Measurements from ENCODE around the gene PCBP3. TPM values are rescaled to one million over a fixed set of nuclear protein-coding genes. Genes with fewer than 3 reads are reported as not detected.
"Not testable (repeated sequence)": the region's sequence is repeated elsewhere in the genome, so short reads cannot be mapped to it uniquely, and the experiment has no call there.

Gene PCBP3
- total RNA-seq, 4 donors from 2014 or later, result 0.99 to 7.0 (median 2.5) TPM; not detected in 1

DNA sequence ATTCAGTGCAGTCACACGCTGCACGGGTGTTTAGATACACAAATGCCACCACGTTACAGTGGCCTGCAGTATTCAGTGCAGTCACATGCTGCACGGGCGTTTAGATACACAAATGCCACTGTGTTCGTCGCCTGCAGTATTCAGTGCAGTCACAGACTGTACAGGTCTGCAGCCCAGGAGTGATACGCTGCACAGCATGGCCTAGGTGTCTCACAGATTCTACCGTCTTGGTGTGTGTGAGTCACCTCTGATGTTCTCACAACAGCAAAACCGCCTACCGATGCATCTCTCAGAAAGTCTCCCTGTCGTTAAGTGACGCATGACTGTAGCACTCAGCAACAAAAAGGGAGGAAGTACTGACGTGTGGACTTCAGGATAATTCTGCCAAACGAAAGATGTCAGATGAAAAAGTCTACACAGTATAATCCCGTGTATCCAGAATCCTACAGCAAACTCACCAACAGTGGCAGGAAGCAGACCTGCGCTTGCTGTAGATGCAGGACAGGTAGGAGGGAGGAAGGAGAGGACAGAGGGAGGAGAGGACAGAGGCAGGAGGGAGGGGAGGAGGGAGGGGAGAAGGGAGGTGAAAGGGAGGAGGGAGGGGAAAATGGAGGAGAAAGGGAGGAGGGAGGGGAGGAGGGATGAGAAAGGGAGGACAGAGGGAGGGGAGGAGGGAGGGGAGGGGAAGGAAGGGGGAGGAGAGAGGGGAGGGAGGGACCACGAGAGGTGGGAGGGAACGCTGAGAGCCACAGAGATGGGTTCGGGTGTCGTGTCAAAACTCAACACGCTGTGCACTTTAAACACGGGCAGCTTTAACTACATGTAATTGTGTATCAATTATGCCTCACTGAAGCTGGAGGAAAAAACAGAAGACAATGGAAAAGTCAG lies 36.3 kb upstream of the PCBP3 start:
- TF ChIP-seq POLR2A (IDR thresholded peaks at IDR 0.05), result no peak
- TF ChIP-seq, protein P1, sequence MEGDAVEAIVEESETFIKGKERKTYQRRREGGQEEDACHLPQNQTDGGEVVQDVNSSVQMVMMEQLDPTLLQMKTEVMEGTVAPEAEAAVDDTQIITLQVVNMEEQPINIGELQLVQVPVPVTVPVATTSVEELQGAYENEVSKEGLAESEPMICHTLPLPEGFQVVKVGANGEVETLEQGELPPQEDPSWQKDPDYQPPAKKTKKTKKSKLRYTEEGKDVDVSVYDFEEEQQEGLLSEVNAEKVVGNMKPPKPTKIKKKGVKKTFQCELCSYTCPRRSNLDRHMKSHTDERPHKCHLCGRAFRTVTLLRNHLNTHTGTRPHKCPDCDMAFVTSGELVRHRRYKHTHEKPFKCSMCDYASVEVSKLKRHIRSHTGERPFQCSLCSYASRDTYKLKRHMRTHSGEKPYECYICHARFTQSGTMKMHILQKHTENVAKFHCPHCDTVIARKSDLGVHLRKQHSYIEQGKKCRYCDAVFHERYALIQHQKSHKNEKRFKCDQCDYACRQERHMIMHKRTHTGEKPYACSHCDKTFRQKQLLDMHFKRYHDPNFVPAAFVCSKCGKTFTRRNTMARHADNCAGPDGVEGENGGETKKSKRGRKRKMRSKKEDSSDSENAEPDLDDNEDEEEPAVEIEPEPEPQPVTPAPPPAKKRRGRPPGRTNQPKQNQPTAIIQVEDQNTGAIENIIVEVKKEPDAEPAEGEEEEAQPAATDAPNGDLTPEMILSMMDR (IDR thresholded peaks at IDR 0.05), result no peak
- intact Hi-C loops (cut with DNase I; ENCODE audit: low total_unique reads), result no loop called here
- H3K4me3 ChIP-seq (ENCODE audit: low read depth, poor library complexity, severe bottlenecking), result no peak overlapping the region
- 63 to 65% methylated on average over 23 of the region's 23 CpGs for WGBS, 2 donors
- peak in 1 of 2 donors; percentile 37 for DNase-seq (ENCODE audit: low spot score in 2 of 2)

DNA sequence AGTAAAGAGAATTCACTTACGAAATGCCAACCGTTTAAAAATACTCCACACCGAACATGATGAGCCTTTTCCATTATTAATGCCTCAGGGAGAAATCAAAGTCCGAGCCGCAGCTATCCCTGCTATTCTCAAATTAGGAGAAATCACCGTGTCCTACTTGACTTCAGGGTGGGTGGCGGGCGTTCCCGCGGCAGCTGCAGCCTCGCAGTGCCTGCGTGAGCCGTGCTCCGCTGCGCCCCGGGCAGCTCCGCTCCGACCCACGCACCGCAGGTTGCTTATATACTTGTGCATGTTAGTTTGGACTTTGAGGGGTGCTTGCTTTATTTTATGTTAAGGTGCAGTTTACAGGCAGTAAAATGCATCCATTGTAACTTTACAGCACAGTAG lies 35.6 kb upstream of the PCBP3 start:
- WGBS, 2 donors, result 75 to 82% methylated on average over 20 of the region's 20 CpGs
- intact Hi-C loops (cut with DNase I; ENCODE audit: low total_unique reads), result no loop called here
- TF ChIP-seq, protein P1 (IDR thresholded peaks at IDR 0.05), result no peak
- TF ChIP-seq POLR2A (IDR thresholded peaks at IDR 0.05), result no peak
- no peak for DNase-seq (ENCODE audit: low spot score in 2 of 2)
- H3K4me3 ChIP-seq (ENCODE audit: low read depth, poor library complexity, severe bottlenecking), result no peak overlapping the region

DNA sequence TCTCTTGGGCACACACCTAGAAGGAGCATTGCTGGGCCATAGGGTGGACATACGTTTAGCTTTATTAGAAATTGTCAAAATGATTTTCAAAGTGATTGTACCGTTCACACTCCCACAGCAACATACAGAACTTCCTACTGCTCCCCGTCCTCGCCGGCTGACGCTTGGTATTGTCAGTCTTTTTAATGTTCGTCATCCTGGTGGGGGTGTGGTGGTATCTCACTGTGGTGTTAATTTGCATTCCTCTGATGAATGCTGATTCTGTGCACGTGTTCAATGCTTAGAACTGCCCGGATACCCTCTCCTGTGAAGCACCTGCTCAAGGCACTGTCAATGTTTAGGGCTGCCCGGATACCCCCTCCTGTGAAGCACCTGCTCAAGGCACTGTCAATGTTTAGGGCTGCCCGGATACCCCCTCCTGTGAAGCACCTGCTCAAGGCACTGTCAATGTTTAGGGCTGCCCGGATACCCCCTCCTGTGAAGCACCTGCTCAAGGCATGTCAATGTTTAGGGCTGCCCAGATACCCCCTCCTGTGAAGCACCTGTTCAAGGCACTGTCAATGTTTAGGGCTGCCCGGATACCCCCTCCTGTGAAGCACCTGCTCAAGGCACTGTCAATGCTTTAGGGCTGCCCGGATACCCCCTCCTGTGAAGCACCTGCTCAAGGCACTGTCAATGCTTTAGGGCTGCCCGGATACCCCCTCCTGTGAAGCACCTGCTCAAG lies 34.6 kb upstream of the PCBP3 start:
- DNase-seq (ENCODE audit: low spot score in 2 of 2); H3K4me3 ChIP-seq (ENCODE audit: low read depth, poor library complexity, severe bottlenecking); intact Hi-C loops (cut with DNase I; ENCODE audit: low total_unique reads): not testable (repeated sequence)
- WGBS, 2 donors, result 65 to 74% methylated on average over 14 to 15 of the region's 15 CpGs

DNA sequence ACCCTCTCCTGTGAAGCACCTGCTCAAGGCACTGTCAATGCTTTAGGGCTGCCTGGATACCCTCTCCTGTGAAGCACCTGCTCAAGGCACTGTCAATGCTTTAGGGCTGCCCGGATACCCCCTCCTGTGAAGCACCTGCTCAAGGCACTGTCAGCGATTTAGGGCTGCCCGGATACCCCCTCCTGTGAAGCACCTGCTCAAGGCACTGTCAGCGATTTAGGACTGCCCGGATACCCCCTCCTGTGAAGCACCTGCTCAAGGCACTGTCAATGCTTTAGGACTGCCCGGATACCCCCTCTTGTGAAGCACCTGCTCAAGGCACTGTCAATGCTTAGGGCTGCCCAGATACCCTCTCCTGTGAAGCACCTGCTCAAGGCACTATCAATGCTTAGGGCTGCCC lies 33.9 kb upstream of the PCBP3 start:
- H3K4me3 ChIP-seq (ENCODE audit: low read depth, poor library complexity, severe bottlenecking); intact Hi-C loops (cut with DNase I; ENCODE audit: low total_unique reads): not testable (repeated sequence)
- peak in 1 of 2 donors; percentile 39 for DNase-seq (ENCODE audit: low spot score in 2 of 2)
- WGBS, 2 donors, result 86 to 93% methylated on average over 5 to 6 of the region's 6 CpGs

DNA sequence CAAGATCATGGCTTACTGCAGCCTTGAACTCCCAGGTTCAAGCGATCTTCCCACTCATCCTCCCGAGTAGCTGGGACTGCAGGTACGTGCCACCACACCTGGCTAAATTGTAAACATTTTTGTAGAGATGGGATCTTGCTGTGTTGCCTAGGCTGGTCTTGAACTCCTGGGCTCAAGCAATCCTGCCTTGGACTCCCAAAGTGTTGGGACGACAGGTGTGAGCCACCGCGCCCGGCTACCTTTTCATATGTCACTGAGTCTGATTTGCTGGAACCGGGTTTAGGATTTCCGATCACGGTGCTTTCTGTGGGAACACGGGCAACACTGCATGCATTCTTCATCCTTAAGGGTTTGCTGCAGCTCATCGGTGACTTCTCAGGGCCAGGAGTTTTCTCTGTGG lies 32.2 kb upstream of the PCBP3 start:
- TF ChIP-seq, protein P1 (IDR thresholded peaks at IDR 0.05), result no peak
- TF ChIP-seq POLR2A (IDR thresholded peaks at IDR 0.05), result no peak
- intact Hi-C loops (cut with DNase I; ENCODE audit: low total_unique reads), result no loop called here
- H3K4me3 ChIP-seq (ENCODE audit: low read depth, poor library complexity, severe bottlenecking), result no peak overlapping the region
- DNase-seq (ENCODE audit: low spot score in 2 of 2), result peak in 1 of 2 donors; percentile 39
- 91% methylated on average over 12 of the region's 12 CpGs for WGBS, 2 donors

DNA sequence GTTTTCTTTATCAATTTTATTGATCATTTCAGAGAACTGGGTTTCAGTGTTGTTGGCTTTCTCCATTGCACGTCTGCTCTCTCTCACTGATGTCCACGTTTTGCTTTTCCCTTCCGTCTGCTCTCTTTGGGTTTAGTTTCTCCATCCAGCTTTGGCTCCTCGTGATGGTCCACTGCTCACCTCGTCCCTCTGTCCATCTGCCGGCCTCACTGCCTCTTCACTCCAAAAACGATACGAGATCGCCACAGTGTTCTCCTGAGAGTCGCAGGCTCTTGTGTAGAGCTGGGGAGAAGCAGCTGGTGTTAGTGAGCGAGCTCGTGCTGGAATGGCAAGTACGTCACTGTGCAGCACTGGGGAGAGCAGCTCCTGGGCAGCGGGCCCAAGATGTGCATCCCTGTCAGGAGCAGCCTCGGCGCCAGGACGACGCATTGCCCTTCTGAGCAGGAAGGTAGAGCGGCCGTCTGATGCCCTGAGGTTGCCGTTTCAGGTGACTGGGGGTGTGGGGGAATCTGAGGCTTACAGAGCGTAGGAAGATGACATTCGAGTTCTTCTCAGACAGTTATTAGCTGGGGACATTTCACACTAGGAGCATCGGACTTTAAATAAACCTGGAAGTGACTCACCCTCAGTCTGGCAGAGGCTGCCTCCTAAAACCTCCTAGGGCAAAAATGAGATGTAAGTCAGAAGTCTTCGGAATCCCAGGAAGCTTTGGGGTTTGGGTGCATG lies 31.4 kb upstream of the PCBP3 start:
- intact Hi-C loops (cut with DNase I; ENCODE audit: low total_unique reads), result no loop called here
- peak in 1 of 2 donors; percentile 74 for DNase-seq (ENCODE audit: low spot score in 2 of 2)
- TF ChIP-seq, protein P1 (IDR thresholded peaks at IDR 0.05), result no peak
- no peak for TF ChIP-seq POLR2A (IDR thresholded peaks at IDR 0.05)

DNA sequence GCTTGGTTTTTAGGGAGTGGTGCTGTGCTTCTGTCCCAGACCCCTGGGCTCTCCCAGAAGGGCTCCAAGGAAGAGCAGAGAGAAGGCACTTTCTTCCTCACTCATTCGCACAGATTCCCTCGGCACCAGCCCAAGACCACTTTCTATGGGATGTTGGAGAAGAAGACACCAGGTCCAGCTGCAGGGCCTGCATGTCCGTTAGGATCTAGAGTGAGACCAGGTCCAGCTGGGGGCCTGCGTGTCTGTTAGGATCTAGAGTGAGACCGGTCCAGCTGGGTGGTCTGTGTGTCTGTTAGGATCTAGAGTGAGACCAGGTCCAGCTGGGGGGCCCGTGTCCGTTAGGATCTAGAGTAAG lies 30.9 kb upstream of the PCBP3 start:
- intact Hi-C loops (cut with DNase I; ENCODE audit: low total_unique reads), result not testable (repeated sequence)
- peak in 1 of 2 donors; percentile 66 for DNase-seq (ENCODE audit: low spot score in 2 of 2)
- 85 to 96% methylated on average over 5 to 7 of the region's 7 CpGs for WGBS, 2 donors

More for the DNA sequence above, 31.4 kb upstream of the PCBP3 start:
- 55% methylated on average over 24 to 25 of the region's 25 CpGs for WGBS, 2 donors
- H3K4me3 ChIP-seq (ENCODE audit: low read depth, poor library complexity, severe bottlenecking), result no peak overlapping the region

More for the DNA sequence above, 30.9 kb upstream of the PCBP3 start:
- not testable (repeated sequence) for H3K4me3 ChIP-seq (ENCODE audit: low read depth, poor library complexity, severe bottlenecking)

All from lower leg skin (tissue), 4 donors.